ENCODE data around the gene MPHOSPH10.

DNA sequence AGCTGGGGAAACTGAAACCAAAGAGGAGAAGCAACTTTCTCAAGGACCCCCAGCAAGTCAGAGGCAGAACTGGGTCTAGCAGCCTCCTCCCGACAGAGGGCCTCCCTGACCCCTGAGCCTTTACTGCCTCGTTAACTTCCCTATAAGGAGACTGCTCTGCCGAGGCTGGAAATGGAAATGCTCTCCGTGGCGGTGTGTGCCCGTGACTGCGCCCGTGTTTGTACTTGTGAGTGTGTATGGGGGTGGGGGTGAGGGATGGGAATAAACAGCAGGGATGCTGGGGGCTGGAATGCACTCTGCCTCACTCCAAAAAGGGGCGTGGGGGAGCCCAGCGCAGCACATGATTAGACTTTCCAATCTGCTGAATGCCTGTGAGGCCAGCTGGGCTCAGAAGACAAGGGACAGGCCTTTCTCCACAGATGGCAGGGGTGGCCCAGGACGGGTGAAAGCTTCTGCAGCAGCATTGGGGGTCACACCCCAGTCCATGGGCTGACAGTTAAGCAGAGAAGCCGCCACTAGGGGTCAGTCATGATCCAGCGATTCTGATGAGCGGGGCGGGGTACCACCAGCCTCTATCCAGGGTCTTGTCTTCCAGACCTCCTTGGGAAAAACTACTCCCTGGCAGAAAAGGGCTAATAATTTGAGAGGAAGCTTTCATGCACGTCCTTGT, 26.8 kb downstream of the MPHOSPH10 start:
- TF ChIP-seq, protein P1, sequence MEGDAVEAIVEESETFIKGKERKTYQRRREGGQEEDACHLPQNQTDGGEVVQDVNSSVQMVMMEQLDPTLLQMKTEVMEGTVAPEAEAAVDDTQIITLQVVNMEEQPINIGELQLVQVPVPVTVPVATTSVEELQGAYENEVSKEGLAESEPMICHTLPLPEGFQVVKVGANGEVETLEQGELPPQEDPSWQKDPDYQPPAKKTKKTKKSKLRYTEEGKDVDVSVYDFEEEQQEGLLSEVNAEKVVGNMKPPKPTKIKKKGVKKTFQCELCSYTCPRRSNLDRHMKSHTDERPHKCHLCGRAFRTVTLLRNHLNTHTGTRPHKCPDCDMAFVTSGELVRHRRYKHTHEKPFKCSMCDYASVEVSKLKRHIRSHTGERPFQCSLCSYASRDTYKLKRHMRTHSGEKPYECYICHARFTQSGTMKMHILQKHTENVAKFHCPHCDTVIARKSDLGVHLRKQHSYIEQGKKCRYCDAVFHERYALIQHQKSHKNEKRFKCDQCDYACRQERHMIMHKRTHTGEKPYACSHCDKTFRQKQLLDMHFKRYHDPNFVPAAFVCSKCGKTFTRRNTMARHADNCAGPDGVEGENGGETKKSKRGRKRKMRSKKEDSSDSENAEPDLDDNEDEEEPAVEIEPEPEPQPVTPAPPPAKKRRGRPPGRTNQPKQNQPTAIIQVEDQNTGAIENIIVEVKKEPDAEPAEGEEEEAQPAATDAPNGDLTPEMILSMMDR (IDR thresholded peaks at IDR 0.05) = peak; percentile 79
- TF ChIP-seq EZH2 (IDR thresholded peaks at IDR 0.05; ENCODE audit: borderline replicate concordance, insufficient read depth, low read depth, low read length, poor library complexity, severe bottlenecking) = no peak
